Muscle layer of colon (tissue), 2 donors: ENCODE measurements around the gene PDCD1.
"Not testable (repeated sequence)": the region's sequence is repeated elsewhere in the genome, so short reads cannot be mapped to it uniquely, and the experiment has no call there.

Experiments used
- H3K27ac ChIP-seq: one replicate; pipeline ENCODE4 v1.7.0; 2013; ENCODE audit warnings: low read depth, mild to moderate bottlenecking, low read length, moderate library complexity
- H3K27me3 ChIP-seq, 2 donors: one replicate each; pipeline ENCODE4 v1.7.0; 2013; ENCODE audit warnings: low read length in 2 of 2, mild to moderate bottlenecking in 2 of 2; ENCODE audit not compliant: insufficient read depth in 2 of 2, control insufficient read depth in 1 of 2
- H3K36me3 ChIP-seq: one replicate; pipeline ENCODE4 v1.7.0; 2013; ENCODE audit warnings: mild to moderate bottlenecking, low read length; ENCODE audit not compliant: insufficient read depth
- H3K4me1 ChIP-seq: one replicate; pipeline ENCODE4 v1.7.0; 2013; ENCODE audit warnings: mild to moderate bottlenecking, low read length; ENCODE audit not compliant: insufficient read depth
- H3K4me3 ChIP-seq, 2 donors: one replicate each; pipeline ENCODE4 v1.7.0; 2013; ENCODE audit warnings: low read length in 2 of 2, low read depth in 1 of 2, mild to moderate bottlenecking in 1 of 2, moderate library complexity in 1 of 2
- H3K9ac ChIP-seq: one replicate; pipeline ENCODE4 v1.7.0; 2013; ENCODE audit warnings: low read length
- H3K9me3 ChIP-seq: one replicate; pipeline ENCODE4 v1.7.0; 2013; ENCODE audit warnings: mild to moderate bottlenecking, low read length
- donor health status: abdominal sarcoma.
- donor health status: Adenocarcinoma of cecum.

Gene PDCD1

GRCh38 chr2:241885291-241885945 is 26.7 kb upstream of the PDCD1 start:
- H3K9ac ChIP-seq, result no peak overlapping the region
- H3K4me1 ChIP-seq, result peaks cover 17% of the 10 kb centered on the region
- H3K4me3 ChIP-seq, result no peak overlapping the region

DNA sequence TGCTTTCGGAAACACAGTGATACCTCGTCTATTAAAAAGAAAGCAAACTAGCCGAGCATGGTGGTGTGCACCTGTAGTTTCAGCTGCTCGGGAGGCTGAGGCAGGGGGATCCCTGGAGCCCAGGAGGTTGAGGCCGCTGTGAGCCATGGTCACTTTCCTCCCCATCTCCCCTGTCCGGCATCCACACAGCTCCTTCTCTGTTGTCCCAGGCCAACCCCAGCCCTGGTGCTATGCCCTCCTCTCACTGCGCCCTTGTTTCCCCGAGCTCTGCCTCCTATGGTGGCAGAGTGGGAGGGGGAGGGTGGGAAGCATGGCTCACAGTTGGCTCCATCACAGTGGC is 26.2 kb upstream of the PDCD1 start:
- H3K9ac ChIP-seq, result no peak overlapping the region
- no peaks in the 10 kb centered on the region for H3K27me3 ChIP-seq
- no peak overlapping the region for H3K4me3 ChIP-seq
- H3K4me1 ChIP-seq, result peaks cover 17% of the 10 kb centered on the region
- H3K36me3 ChIP-seq, result no peaks in the 10 kb centered on the region
- no peaks in the 10 kb centered on the region for H3K9me3 ChIP-seq
- H3K27ac ChIP-seq, result no peak overlapping the region

More at GRCh38 chr2:241885291-241885945, 26.7 kb upstream of the PDCD1 start:
- Histone ChIP-seq H3K36me3 (no peaks in the 10 kb centered on the region), H3K27me3 (no peaks in the 10 kb centered on the region), H3K27ac (no peak overlapping the region), H3K9me3 (no peaks in the 10 kb centered on the region)

DNA sequence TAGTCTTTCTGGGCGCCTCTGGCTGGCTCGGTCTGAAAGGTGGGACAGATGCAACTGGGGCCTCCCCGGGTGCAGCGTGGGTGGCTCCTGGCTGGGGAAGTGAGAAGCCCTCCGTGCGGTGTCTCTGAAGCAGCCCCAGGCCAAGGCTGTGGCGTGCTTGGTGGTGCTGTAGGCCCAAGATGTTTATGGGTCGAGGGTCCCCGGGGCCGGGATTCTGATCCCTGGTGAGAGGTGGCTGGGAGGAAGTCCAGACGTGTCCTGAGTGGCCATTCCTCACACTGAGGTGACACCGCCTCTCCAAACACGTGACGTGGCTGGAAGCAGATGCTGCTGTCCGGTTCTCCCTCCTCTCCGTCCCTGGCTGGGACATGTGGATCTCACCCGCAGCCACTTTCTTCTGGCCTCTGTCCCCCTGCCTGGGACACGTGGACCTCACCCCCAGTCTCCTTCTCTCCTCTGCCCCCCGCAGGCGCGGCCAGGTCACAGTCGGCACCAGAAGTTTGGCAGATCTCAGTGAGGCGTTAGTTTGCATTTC is 23.5 kb upstream of the PDCD1 start:
- H3K9me3 ChIP-seq, result no peaks in the 10 kb centered on the region
- H3K9ac ChIP-seq, result no peak overlapping the region
- H3K36me3 ChIP-seq, result no peaks in the 10 kb centered on the region
- no peak overlapping the region for H3K27ac ChIP-seq
- peak overlapping the region; percentile 60 to 70 for H3K4me3 ChIP-seq
- peaks cover 17% of the 10 kb centered on the region for H3K4me1 ChIP-seq
- H3K27me3 ChIP-seq, result no peaks in the 10 kb centered on the region

DNA sequence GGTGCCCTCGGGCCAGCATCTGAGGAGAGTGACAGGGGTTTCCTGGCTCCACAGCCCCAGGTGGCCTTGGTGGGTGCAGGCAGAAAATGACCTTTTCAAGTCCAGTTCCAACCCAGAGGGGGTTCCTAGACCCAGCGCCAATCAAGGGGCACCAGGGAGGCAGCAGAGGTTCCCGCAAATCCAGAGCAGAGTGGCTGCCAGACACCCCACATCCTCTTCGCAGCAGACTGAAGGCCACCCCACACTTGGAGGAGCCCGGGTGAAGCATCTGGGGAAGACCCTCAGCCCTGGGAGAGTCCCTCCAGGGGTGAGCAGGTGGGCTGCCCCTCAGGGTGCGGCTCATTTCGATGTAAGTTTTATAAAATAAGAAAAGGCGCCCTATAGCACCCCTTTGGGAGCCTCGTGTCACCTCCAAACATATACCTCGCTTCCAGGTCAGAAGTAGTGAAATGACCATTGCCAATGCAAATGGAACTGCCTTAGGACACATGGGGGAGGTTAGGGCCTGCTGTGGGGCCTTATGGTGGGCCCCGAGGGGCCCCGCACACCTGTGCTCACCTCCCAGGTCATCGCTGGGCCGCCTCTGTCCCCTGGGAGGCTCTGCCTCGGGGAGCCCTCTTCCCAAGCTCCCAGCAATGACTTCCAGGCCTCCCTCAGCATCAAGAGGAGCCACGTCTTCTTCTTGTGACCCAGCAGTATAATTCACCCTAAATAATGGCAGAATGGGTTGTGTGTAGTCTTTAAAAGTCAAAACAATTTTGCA is 21.8 kb upstream of the PDCD1 start:
- peak overlapping the region; percentile 60 to 70 for H3K4me3 ChIP-seq
- H3K36me3 ChIP-seq, result no peaks in the 10 kb centered on the region
- H3K4me1 ChIP-seq, result peaks cover 17% of the 10 kb centered on the region
- no peaks in the 10 kb centered on the region for H3K9me3 ChIP-seq
- H3K27me3 ChIP-seq, result no peaks in the 10 kb centered on the region
- H3K27ac ChIP-seq, result no peak overlapping the region
- no peak overlapping the region for H3K9ac ChIP-seq

GRCh38 chr2:241879326-241879725 is 20.6 kb upstream of the PDCD1 start:
- H3K9ac ChIP-seq, result no peak overlapping the region
- H3K4me1 ChIP-seq, result peaks cover 17% of the 10 kb centered on the region
- no peak overlapping the region for H3K27ac ChIP-seq
- H3K9me3 ChIP-seq, result no peaks in the 10 kb centered on the region
- H3K36me3 ChIP-seq, result no peaks in the 10 kb centered on the region
- H3K27me3 ChIP-seq, result no peaks in the 10 kb centered on the region
- no peak overlapping the region for H3K4me3 ChIP-seq

GRCh38 chr2:241877989-241878970 is 19.6 kb upstream of the PDCD1 start:
- Histone ChIP-seq H3K27me3 (no peaks in the 10 kb centered on the region), H3K9me3 (no peaks in the 10 kb centered on the region), H3K4me1 (peaks cover 17% of the 10 kb centered on the region), H3K4me3 (no peak overlapping the region), H3K9ac (no peak overlapping the region), H3K27ac (no peak overlapping the region), H3K36me3 (no peaks in the 10 kb centered on the region)

DNA sequence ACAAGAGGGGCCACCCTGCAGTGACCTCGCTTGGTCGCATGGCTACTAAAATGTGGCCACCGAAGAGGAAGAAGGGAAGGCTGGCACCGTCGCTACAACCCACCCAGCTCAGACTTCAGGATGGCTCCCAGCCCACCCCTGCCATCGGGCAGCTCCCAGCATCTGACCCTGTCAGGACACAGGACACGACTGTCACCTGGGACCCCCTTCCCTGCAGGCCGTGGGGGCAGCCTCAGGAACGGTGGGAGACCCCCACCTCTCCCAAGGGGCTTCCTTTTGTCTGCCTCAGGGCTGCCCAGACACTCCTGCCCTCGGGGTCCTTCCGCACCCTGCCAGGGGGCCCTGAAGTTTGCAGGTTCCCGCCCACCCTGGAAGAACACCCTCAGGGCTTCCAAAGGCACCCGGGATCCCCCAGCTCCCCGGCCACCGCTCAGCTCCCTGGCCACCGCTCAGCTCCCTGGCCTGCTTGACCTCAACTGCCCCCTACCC is 18.5 kb upstream of the PDCD1 start:
- Histone ChIP-seq H3K27me3 (no peaks in the 10 kb centered on the region), H3K4me1 (peaks cover 11% of the 10 kb centered on the region), H3K9me3 (no peaks in the 10 kb centered on the region), H3K36me3 (no peaks in the 10 kb centered on the region), H3K27ac (no peak overlapping the region), H3K4me3 (no peak overlapping the region), H3K9ac (no peak overlapping the region)

DNA sequence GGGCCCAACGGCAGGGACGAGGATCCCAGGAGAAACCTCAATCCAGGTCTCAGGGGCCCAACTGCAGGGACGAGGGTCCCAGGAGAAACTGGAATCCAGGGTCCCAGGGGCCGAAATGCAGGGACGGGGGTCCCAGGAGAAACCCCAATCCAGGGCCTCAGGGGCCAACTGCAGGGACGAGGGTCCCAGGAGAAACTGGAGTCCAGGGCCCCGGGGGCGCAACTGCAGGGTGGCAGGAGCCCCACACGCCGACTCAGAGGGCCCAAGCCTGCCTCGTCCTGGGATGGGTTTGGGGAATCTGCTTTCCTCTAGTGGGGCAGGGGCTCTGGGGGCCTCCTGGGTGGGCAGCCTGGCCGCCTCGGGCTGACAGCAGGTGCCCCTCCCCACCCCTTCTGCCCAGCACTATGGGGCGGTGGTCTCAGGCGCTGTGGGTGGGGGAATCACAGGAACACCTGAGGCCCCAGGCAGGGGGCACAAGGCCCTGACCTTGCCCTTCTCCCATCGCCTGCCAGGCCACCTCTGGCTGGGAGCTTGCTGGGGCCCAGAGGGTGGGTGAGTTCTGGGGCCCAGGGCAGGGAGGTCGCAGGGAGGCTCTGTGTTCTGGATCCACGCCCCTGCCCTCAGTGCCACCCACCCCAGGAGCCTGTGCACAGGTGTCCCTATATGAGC is 18.0 kb upstream of the PDCD1 start:
- H3K9me3 ChIP-seq, result no peaks in the 10 kb centered on the region
- H3K27ac ChIP-seq, result no peak overlapping the region
- no peak overlapping the region for H3K4me3 ChIP-seq
- H3K36me3 ChIP-seq, result no peaks in the 10 kb centered on the region
- no peaks in the 10 kb centered on the region for H3K27me3 ChIP-seq
- no peak overlapping the region for H3K9ac ChIP-seq
- H3K4me1 ChIP-seq, result peaks cover 6% of the 10 kb centered on the region

- not testable (repeated sequence) for H3K27me3 ChIP-seq, H3K9me3 ChIP-seq, H3K36me3 ChIP-seq, H3K4me1 ChIP-seq, H3K4me3 ChIP-seq, H3K9ac ChIP-seq, H3K27ac ChIP-seq
Observed at GRCh38 chr2:241875754-241876527, 17.2 kb upstream of the PDCD1 start.

- H3K4me3 ChIP-seq, result no peak overlapping the region
Observed at GRCh38 chr2:241874277-241874925, 15.7 kb upstream of the PDCD1 start.

More at GRCh38 chr2:241874277-241874925, 15.7 kb upstream of the PDCD1 start:
- no peaks in the 10 kb centered on the region for H3K36me3 ChIP-seq
- no peak overlapping the region for H3K9ac ChIP-seq
- H3K4me1 ChIP-seq, result no peaks in the 10 kb centered on the region
- no peaks in the 10 kb centered on the region for H3K9me3 ChIP-seq
- H3K27ac ChIP-seq, result no peak overlapping the region
- no peaks in the 10 kb centered on the region for H3K27me3 ChIP-seq
